ENCODE measurements around the gene EVI5.

EVI5 gene

GRCh38 chr1:92784639-92785500 lies at the start of gene EVI5:
Gene EVI5, minus strand, starts transcription at chr1:92785108. Its CDS starts 48,562 bp downstream, at chr1:92736546.
- peak; percentile 69 to 78 for DNase-seq

- no peak for DNase-seq
Observed at GRCh38 chr1:92834617-92835016, 49.7 kb upstream of the EVI5 start.

- peak in 1 of 2 donors; percentile 38 for DNase-seq
Observed at GRCh38 chr1:92833840-92834239, 48.9 kb upstream of the EVI5 start.

GRCh38 chr1:92832537-92833114 lies 47.7 kb upstream of the EVI5 start:
- DNase-seq, result no peak

GRCh38 chr1:92831762-92832536 lies 47.0 kb upstream of the EVI5 start, which contains the start of gene RPL5:
Gene RPL5, plus strand, starts transcription at chr1:92832040. Its CDS starts 75 bp downstream, at chr1:92832115.
- DNase-seq, result peak; percentile 97 to 98

- no peak for DNase-seq
Observed at GRCh38 chr1:92831368-92831761, 46.5 kb upstream of the EVI5 start.

GRCh38 chr1:92826792-92827191 lies 41.9 kb upstream of the EVI5 start:
- DNase-seq, result no peak

GRCh38 chr1:92822879-92823278 lies 38.0 kb upstream of the EVI5 start:
- DNase-seq, result no peak

GRCh38 chr1:92820551-92820950 lies 35.6 kb upstream of the EVI5 start:
- DNase-seq, result no peak

GRCh38 chr1:92820024-92820423 lies 35.1 kb upstream of the EVI5 start:
- no peak for DNase-seq

- no peak for DNase-seq
Observed at GRCh38 chr1:92817986-92818764, 33.3 kb upstream of the EVI5 start.

- DNase-seq, result no peak
Observed at GRCh38 chr1:92817137-92817697, 32.3 kb upstream of the EVI5 start.

- no peak for DNase-seq
Observed at GRCh38 chr1:92816732-92817131, 31.8 kb upstream of the EVI5 start.

- DNase-seq, result no peak
Observed at GRCh38 chr1:92808381-92808780, 23.5 kb upstream of the EVI5 start.

- no peak for DNase-seq
Observed at GRCh38 chr1:92805216-92805615, 20.3 kb upstream of the EVI5 start.

GRCh38 chr1:92804721-92805201 lies 19.9 kb upstream of the EVI5 start:
- DNase-seq, result no peak

GRCh38 chr1:92803140-92803887 lies 18.4 kb upstream of the EVI5 start:
- DNase-seq, result no peak

- DNase-seq, result no peak
Observed at GRCh38 chr1:92797961-92798360, 13.1 kb upstream of the EVI5 start.

- no peak for DNase-seq
Observed at GRCh38 chr1:92797297-92797696, 12.4 kb upstream of the EVI5 start.

GRCh38 chr1:92795166-92795565 lies 10.3 kb upstream of the EVI5 start:
- no peak for DNase-seq

- no peak for DNase-seq
Observed at GRCh38 chr1:92792340-92792782, 7.5 kb upstream of the EVI5 start.

Measured in stimulated activated CD4-positive, alpha-beta T cell treated with anti-CD3 and anti-CD28 coated beads, Interleukin-2, amount 100 ng/mL, for 24 hours (primary cell).